ENCODE data around the gene DHX16.
A peak's percentile ranks its signal among the peaks of the same experiment; 100 is the strongest.

The DHX16 gene

GRCh38 chr6:30626484-30627366 is 46.1 kb downstream of the DHX16 start, which contains the start of gene ATAT1:
TSS of gene ATAT1 (plus strand) at chr6:30626874.
- peak; percentile 89 for DNase-seq

GRCh38 chr6:30625511-30625910 is 47.3 kb downstream of the DHX16 start:
- no peak for DNase-seq

GRCh38 chr6:30619561-30619960 is 53.2 kb downstream of the DHX16 start:
- DNase-seq, result no peak

- DNase-seq, result no peak
Observed at GRCh38 chr6:30618270-30618797, 54.5 kb downstream of the DHX16 start.

GRCh38 chr6:30617565-30618269 is 55.1 kb downstream of the DHX16 start, which contains the start of gene MRPS18B:
TSS of gene MRPS18B (plus strand) at chr6:30617840. CDS start at chr6:30617866, 26 bp downstream.
- DNase-seq, result peak; percentile 99

- peak; percentile 98 for DNase-seq
Observed at GRCh38 chr6:30616811-30617564, 55.8 kb downstream of the DHX16 start, which contains the start of gene PPP1R10. TSS of gene PPP1R10 (minus strand) at chr6:30617243. CDS start at chr6:30609944, 7,299 bp downstream.

GRCh38 chr6:30615958-30616810 is 56.6 kb downstream of the DHX16 start:
- DNase-seq, result peak; percentile 39

GRCh38 chr6:30615219-30615957 is 57.4 kb downstream of the DHX16 start:
- peak; percentile 29 for DNase-seq

- peak; percentile 85 for DNase-seq
Observed at GRCh38 chr6:30614843-30615218, 58.0 kb downstream of the DHX16 start.

GRCh38 chr6:30614044-30614842 is 58.6 kb downstream of the DHX16 start:
- no peak for DNase-seq

GRCh38 chr6:30613251-30614043 is 59.4 kb downstream of the DHX16 start:
- DNase-seq, result no peak

- no peak for DNase-seq
Observed at GRCh38 chr6:30612687-30613248, 60.0 kb downstream of the DHX16 start.

- DNase-seq, result no peak
Observed at GRCh38 chr6:30612213-30612612, 60.6 kb downstream of the DHX16 start.

- DNase-seq, result no peak
Observed at GRCh38 chr6:30611856-30612194, 61.0 kb downstream of the DHX16 start.

GRCh38 chr6:30611150-30611855 is 61.5 kb downstream of the DHX16 start:
- DNase-seq, result no peak

GRCh38 chr6:30610065-30610464 is 62.7 kb downstream of the DHX16 start:
- no peak for DNase-seq

- no peak for DNase-seq
Observed at GRCh38 chr6:30603961-30604360, 68.8 kb downstream of the DHX16 start.

Measured in activated gamma-delta T cell treated with Interleukin-2 at 50 U/mL for 16 hours (primary cell).